ENCODE measurements around the gene RAE1.

GRCh38 chr20:57387463-57387862 is 36.4 kb downstream of the RAE1 start:
- TF ChIP-seq EP300 (IDR thresholded peaks at IDR 0.05) (no peak), CTCF (IDR thresholded peaks at IDR 0.05) (no peak), POLR2A (IDR thresholded peaks at IDR 0.05) (no peak)
